Cardiac fibroblast (primary cell): ENCODE results near the gene SLC2A6.

Experiments
- DNase-seq, 2 donors: peaks; one replicate each; pipeline versions ENCODE4 v3.0.0 to v3.0.0-alpha.2; 2010; ENCODE audit warnings: low read depth in 2 of 2
- H3K4me3 ChIP-seq, 2 donors: replicated peaks in 1 of 2; 1 replicate in 1 of 2; 2 replicates in 1 of 2; pipeline ENCODE4 v1.5.1; 2011; ENCODE audit warnings: low read depth in 2 of 2, low read length in 2 of 2, mild to moderate bottlenecking in 2 of 2, moderate library complexity in 1 of 2
- TF ChIP-seq, protein P1 (sequence below): IDR thresholded peaks from one replicate; pipeline ENCODE4 v1.5.1; 2011; ENCODE audit warnings: low read depth, mild to moderate bottlenecking, low read length, inconsistent platforms

The SLC2A6 gene

DNA sequence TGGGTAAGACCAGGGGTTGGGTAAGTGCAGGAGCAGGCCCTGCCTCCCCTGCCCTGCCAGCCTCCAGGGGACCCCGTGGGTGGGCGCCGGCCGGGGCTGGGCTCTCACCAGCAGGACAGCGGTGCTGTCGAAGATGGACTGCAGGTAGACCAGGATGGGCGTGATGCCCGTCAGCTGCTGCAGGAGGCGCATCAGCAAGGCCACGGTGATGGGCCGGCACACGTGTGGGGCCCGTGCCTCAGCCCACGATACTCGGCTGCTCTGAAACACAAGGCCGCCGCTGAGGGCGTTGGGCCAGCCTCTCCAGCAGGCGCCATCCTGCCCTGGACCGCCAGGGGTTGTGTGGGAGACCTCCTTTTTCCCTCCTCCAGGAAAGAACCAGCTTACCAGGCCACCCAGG, 4.0 kb downstream of the SLC2A6 start:
- TF ChIP-seq, protein P1, sequence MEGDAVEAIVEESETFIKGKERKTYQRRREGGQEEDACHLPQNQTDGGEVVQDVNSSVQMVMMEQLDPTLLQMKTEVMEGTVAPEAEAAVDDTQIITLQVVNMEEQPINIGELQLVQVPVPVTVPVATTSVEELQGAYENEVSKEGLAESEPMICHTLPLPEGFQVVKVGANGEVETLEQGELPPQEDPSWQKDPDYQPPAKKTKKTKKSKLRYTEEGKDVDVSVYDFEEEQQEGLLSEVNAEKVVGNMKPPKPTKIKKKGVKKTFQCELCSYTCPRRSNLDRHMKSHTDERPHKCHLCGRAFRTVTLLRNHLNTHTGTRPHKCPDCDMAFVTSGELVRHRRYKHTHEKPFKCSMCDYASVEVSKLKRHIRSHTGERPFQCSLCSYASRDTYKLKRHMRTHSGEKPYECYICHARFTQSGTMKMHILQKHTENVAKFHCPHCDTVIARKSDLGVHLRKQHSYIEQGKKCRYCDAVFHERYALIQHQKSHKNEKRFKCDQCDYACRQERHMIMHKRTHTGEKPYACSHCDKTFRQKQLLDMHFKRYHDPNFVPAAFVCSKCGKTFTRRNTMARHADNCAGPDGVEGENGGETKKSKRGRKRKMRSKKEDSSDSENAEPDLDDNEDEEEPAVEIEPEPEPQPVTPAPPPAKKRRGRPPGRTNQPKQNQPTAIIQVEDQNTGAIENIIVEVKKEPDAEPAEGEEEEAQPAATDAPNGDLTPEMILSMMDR = no peak
- no peak for DNase-seq

DNA sequence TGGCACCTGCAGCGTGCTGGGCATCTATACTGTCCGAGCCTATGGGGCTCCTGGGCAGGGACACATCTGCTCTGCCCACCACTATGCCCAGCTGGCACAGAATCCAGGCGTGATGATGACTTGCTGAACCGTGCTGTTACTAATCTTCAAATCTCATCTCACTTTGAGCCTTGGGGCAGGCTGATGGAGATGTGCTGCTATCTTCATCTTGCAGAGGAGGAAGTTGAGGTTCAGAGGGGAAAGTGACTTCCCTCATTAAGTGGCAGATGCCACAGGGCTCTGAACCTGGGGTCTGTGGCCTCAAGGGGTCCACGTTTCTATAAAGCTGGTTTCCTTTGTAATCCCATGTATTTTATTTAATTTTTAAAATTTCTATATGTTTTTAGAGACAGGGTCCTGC, 4.7 kb downstream of the SLC2A6 start:
- H3K4me3 ChIP-seq = no peak overlapping the region
- DNase-seq = no peak
- TF ChIP-seq, protein P1 = no peak

More for the DNA sequence above, 4.0 kb downstream of the SLC2A6 start:
- H3K4me3 ChIP-seq = no peak overlapping the region

DNA sequence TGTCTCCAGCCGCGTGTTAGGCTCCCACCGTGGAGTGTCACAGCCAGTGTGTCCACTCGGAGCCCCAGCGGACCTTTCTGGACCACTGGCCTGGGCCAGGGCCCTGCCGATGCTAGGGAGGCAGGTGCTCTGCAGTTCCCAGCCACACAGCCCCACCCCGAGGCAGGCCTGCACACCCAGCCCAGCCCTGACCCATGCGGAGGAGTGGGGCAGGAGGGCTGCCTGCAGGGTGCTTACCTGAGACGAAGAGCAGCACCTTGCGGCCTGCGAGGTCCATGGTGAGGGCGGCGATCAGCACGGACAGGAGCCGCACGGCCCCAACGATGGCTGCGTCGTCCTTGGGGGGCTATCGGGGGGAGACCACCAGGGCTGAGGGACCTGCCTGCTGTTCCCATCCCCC, 5.2 kb downstream of the SLC2A6 start:
- no peak overlapping the region for H3K4me3 ChIP-seq
- TF ChIP-seq, protein P1 = no peak
- DNase-seq = no peak

DNA sequence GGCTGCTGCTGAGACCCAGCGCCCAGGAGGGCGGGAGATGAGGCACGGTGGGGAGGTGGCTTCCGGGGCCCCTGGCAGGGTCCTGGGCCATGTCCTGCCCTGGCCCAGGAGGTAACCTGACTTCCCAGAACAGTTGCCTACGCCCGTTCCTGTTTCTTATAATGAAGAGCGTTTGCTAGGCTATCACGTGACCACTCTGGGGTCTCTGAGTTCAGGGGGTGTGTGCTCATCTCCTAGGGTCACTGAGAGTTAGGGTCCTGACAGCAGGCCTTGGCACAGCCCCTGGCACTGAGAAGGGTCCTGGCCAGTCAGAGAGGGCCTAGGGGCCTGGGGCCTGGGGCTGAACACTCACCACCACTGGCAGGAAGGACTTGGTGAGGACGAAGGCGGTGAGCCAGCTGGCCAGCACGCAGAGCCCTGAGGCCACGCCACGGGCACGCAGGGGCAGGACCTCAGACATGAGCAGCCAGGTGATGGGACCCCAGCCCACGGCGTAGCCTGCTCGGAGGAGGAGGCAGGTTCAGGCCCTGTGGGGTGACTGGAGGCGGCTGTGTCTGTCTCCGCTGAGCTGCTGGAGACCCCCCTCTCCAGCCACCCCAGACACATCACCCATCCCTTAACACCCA, 6.0 kb downstream of the SLC2A6 start:
- TF ChIP-seq, protein P1 = no peak
- DNase-seq = no peak
- H3K4me3 ChIP-seq = no peak overlapping the region

DNA sequence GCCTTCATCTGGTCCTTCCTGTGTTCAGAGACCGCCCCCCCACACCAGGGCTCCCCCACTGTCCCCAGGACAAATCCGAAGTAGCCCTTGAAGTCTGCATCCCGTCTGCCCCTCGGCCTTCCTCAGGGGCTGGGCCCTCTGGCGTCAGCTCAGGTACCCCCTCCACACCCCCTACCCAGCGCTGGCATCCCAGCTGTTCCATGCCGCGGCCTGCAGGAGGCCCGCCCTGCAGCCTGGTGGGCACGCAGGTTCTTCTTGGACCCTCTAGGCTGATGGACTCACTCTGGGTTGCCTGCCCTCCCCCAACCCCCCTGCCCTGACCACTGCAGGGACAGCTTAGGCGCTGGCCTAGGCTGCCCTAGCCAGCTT, 6.6 kb downstream of the SLC2A6 start:
- no peak overlapping the region for H3K4me3 ChIP-seq
- TF ChIP-seq, protein P1 = no peak
- DNase-seq = no peak

DNA sequence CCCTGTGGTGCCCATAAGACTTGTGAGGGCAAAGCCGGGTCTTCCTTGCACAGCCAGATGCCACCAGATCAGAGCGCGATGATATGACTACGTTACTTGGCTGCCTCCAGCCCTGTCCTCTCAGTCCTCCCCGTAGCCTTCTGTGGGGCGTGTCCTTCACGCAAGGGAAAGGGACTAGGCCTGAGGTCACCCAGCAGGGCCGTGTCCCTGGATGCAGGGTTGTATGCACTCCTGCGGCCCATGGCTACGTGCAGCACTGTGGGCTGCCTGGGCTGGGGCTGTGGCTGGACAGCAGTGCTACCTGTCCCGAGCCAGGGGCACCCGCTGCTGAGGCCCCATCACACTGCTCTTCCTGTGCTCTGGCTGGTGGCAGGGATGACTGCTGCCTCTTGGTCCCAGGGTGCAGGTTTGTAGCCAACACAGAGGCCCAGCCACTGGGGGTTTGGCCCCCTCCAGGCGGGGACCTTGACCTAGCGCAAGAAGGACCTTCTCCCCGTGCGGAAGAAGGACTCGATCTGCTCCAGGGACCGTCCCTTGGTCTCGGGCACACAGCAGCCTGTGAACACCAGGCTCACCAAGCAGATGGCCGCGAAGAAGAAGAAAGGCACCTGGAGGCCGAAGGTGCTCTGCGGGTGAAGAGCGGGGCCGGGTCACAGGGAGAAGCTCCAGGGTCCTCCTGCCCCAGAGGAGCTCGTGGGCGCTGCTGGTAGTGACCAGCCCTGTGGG, 7.2 kb downstream of the SLC2A6 start:
- no peak for DNase-seq
- H3K4me3 ChIP-seq = no peak overlapping the region
- TF ChIP-seq, protein P1 = no peak
